NCI-H187 (cell line): Measurements from ENCODE around the gene KRTAP5-6.
A peak's percentile ranks its signal among the peaks of the same experiment; 100 is the strongest.
"Not testable (repeated sequence)": the region's sequence is repeated elsewhere in the genome, so short reads cannot be mapped to it uniquely, and the experiment has no call there.

Experiments
- DNase-seq, 2 experiments: peaks; one replicate each; lab custom pipeline; 2025; lab: John Stamatoyannopoulos, UW

Gene KRTAP5-6

DNA sequence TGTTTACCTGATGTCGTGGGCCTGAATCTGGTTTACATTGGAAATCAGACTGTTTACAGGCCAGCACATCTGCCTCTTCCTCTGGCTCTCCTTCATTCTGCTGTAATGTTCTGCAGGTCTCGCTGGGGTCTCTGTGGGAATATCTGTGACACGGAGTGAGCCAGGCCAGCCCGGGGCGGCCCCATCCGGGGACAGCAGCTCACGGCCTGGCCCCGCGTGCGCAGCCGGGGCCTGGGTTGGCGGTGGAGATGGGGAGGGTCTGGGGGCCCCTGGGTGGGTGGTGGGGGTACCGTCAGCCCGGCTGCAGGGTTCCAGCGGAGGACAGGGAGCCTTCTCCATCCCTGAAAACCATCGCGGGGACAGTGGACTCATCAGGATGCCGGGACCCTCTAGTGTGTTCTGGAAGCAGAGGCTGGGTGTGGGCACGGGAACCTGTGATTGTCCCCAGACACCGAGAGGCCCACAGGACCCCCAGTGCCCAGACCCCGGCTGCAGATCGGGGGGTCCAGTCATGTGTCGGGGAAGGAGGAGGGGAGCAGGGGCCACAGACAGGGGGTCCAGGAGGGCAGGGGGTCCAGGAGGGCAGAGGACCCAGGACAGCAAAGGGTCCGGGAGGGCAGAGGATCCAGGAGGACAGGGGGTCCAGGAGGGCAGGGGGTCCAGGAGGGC is 13.0 kb upstream of the KRTAP5-6 start:
- DNase-seq: not testable (repeated sequence)

DNA sequence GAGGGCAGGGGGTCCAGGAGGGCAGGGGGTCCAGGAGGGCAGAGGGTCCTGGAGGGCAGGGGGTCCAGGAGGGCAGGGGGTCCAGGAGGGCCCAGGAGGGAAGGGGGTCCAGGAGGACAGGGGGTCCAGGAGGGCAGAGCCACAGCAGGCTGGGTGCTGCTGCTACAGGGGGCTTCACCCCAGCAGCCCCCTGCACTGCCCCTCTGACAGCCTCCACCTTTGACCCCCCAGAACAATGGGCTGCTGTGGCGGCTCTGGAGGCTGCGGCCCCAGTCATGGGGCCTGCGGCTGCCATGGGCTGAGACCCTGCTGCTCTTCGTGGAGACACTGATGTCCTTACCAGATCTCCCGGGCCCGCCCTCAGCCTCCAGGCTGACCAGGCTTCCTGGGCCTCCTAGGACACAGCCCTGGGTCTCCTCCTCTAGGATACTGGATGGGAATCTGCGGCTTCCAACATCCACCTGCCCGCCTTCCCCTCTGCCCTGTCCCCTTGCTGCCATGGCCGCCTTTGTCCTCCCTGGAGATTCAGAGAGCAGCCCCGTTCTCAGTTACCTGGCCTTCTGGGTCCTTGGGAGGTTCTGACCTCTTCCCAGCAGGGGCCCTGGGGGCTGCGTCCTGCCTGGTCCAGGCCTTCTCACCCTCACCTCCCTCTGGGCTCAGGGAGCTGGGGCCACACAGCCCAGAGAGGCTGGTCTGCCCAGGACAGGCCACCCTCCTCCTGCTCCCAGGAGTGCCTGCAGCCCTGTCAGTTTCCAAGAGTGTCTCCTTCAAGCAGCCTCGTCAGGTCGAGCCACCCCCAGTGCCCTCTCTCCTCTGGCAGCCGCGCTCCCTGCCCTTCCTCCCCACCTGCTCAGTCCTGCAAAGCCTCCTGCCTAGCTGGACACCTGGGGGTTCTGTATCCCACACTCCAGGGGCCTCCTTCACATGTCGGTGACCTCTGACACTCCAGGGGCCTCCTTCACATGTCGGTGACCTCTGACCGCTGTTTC is 11.8 kb upstream of the KRTAP5-6 start:
- DNase-seq: not testable (repeated sequence)

DNA sequence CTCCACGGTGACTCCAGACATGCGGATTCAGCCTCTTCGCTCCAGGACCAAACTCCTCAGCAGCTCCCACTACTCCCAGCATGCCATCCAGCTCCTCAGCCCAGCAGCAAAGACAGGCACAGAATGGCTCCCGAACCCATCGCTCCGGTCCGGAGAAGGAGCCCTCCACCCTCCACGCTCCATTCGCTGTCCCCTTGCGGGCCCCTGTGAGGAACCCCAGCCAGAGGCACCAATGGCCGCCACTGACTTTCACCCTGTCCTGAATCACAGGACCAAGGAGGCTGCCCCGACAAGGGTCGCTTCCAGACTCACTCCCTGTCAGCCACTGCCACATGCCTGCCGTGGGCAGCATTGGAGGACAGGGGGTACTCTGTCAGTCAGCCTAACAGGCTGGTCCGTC is 10.8 kb upstream of the KRTAP5-6 start:
- DNase-seq: not testable (repeated sequence)

DNA sequence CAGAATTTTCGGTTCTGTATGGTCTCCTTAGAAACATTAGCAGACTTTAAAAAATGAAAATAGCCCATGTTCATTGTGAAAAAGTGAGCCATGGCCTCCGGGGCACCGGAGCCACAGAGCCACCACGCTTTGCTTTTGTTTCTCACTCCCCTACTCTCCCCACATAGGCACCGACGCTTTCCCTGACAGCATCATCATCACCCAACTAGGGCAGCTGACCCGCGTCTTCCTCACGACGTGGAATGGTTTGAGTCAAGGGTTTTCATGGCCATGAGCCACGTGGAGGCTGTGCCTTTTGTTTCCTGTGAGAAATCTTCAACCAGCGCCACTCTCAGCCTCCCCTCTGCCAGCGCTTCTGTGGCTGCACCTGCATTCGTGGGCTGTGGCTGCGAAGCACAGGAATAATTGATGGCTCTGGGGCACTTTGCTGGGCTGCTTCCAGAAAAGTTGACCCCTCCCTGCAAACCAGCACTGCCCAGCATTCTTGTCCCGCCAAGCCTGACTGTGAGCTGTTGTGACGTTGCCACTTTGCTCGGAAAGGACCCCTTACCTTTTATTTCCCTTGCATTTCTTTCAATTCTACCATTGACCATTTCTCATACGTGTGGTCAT is 8.6 kb upstream of the KRTAP5-6 start:
- not testable (repeated sequence) for DNase-seq

DNA sequence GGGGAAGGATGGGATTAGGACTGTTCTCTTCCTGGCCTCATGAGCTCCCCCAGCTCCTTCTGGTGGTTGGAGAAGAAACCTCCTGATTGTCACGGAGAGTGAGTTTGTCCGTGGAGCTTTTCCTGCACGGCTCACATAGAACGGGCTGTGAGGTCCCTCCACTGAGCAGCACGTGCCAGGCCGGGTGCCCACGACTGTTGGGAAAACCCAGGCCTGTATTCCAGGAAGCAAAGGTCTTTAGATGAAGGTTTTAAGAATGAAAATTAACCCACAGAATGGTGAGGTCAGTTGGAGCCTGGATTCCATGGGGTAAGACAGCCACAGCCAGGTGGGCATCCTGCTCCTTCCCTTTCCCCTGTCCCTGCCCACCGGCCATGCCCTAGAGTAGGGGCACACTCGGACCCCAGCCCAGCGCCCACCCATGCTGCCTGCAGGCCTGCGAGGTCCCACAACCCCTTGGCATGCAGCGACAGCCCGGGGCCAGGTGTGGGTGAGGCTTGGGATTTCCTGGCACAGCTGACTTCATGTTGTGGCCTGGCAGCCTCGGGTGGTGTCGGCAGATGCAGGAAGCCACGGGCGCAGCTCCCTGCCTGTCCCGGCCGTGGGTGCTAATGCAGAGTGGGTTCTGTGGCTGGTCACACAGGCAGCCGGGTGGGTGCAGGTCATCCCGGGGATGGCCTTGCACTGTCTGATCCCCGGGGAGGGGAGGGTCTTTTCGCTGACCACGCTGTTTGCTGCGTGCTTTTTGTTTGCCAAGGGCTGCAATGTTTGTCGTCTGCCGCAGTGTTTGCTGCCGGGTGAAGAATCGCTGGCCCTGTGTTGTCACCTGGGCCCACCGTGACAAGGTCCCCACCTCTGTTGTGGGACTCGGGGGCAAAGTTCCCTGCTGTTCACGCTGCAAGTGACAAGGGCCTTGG is 7.5 kb upstream of the KRTAP5-6 start:
- not testable (repeated sequence) for DNase-seq

DNA sequence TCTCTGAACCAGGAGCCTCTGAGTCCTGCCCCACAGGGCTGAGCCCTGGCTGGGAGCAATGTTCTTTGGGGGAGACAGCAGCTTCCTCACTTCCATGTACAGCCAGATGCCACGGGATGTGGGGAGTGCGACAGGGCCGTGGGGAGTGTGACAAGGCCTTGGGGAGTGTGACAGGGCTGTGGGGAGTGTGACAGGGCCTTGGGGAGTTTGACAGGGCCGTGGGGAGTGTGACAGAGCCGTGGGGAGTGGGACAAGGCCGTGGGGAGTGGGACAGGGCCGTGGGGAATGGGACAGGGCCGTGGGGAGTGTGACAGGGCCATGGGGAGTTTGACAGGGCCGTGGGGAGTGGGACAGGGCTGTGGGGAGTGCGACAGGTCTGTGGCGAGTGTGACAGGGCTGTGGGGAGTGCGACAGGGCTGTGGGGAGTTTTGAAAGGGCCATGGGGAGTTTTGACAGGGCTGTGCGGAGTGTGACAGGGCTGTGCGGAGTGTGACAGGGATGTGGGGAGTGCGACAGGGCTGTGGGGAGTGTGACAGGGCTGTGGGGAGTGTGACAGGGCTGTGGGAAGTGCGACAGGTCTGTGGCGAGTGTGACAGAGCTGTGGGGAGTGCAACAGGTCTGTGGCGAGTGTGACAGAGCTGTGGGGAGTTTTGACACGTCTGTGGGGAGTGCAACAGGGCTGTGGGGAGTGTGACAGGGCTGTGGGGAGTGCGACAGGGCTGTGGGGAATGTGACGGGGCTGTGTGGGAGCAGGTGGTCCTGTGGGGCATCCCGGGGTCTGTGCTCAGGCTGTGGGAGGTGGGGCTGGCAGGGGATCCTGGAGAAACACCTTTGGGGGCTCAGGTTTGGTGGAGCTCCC is 6.6 kb upstream of the KRTAP5-6 start:
- DNase-seq: no peak

DNA sequence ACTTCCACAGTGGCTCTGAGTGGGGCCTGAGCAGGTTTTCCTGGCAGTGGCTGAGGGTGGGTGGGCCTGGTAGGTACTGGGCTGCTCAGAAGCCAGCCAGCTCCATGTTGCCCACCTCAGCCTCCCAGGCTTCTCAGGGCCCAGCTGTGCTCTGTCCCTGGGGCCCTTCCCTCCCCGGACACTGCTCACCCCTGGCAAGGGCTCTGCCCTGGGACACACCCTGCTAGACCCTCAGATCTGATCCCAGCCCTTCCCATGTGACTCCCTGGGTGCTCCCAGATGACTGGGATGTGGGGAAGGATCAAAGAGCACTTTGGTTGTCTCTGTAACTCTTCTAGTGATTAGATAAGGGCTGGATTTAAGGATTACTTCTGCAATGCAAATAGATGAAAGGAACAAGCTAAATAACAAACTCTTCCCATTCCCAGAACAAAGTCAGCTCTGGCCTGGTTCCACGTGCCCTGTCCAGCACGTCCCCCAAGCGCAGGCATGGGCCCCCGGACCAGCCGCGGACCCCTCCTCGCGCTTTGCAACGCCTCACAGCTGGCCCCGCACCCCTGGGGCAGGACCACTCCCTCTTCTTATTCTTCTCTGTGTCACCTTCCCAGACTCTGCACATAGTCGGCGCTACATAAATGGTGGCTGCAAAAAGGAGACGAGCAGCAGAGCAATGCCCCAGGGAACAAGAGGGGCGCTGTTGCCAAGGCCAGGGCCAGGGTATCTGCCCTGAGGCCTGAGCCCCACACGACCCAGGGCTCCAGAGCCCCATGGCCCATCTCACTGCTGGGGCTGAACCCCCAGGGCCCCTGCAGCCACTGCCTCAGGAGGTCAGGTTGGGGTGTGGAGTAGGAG is 5.7 kb upstream of the KRTAP5-6 start:
- no peak for DNase-seq

DNA sequence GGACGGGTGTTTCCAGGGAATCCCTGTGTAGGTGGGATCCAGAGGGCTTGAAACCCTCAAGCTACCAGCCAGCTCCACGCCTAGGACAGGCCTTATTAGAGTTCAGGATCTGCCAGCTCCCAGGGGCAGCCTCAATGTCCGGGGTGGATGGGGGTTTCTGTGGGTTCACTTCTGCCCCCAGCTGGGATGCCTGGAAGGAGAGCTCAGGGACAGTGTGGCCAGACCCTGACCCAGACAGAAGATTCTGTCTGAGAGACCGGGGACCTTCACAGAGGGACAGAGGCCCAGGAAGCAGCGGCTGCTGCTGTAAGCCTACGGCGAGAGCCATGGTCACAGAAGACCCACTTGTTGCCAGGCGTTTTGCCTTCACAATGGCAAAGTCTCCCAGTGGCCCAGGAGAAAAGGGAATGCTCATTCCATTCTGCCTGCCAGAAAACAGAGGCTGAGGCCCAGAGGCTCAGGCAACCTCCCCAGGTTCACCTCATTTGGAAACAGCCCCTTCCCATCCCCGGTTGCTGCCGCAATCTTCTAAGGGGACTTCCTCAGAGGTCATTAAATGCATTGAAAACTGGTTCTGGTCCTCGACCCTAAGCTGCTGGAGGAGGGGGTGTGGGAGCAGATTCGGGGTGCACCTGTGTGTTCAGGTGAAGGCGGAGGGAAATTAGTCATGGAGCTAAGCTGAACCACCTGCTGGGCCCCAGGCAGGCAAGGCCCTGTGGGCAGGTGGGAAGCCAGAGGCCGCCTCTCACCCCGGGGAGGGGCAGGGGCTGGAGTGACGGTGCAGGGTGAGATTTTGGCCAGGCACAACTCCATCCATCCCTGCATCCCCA is 4.9 kb upstream of the KRTAP5-6 start:
- DNase-seq: no peak

DNA sequence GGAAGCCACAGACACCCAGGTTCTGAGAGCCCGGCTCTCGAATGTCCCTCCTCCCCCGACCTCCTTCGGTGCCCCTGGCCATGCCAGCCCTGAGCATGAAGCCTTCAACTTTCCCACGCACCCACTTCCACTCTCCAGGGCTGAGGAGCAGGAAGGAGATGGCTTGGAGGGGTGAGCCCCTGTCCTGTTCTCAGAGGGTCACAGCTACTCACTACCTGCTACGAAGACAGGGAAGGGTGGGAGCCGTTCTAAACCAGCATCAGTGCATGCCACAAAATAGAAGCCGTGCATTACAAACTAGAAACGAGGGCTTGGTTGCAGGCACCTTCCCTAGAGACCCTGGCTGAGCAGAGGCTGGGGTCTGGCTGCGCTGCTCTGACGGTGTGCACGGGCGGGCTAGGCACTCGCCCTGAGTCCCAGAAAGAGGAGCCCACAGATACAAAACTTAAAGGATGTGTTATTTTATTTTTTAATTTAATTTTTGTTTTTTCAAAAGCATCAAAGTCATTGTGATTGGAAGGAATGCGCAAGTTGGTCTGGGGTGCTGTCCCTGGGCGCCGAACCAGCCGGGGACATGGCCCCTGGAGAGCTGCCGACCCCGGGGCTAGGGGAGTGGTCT is 4.2 kb upstream of the KRTAP5-6 start:
- no peak for DNase-seq

DNA sequence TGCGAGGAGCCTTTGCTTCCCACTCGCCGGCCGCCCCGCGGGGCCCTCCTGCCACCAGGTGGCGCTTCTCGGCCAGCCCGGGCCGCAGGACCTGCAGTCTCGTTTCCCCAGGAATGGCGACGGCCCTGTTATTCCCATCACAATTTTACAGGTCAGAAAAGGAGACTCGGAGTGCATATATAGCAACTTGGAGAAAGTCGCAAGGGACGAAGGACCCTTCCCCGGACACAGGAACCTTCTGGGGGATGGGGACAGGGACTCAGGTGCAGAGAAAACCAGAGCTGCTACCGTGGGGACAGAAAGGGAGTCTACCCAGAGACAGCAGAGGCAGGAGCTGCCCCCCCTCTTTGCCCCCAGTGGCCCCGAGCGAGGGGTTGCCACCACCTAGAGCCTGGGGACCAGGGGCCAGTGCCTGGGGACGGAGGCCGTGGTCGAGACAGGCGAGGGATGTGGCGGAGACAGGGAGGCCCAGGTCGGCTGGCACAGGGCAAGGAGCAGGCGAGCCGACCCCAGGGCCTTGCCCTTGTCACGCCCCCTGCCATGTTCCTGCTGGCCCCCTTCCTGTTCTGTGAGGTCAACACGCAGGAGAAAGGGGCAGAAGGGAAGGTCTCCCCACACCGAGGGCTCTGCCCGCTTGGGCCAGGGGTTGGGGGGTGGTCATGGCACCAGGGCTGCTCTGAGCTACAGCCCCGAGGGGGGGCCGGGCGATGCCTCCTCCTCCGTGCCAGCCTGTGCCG is 3.5 kb upstream of the KRTAP5-6 start:
- DNase-seq: peak; percentile 37 to 38

DNA sequence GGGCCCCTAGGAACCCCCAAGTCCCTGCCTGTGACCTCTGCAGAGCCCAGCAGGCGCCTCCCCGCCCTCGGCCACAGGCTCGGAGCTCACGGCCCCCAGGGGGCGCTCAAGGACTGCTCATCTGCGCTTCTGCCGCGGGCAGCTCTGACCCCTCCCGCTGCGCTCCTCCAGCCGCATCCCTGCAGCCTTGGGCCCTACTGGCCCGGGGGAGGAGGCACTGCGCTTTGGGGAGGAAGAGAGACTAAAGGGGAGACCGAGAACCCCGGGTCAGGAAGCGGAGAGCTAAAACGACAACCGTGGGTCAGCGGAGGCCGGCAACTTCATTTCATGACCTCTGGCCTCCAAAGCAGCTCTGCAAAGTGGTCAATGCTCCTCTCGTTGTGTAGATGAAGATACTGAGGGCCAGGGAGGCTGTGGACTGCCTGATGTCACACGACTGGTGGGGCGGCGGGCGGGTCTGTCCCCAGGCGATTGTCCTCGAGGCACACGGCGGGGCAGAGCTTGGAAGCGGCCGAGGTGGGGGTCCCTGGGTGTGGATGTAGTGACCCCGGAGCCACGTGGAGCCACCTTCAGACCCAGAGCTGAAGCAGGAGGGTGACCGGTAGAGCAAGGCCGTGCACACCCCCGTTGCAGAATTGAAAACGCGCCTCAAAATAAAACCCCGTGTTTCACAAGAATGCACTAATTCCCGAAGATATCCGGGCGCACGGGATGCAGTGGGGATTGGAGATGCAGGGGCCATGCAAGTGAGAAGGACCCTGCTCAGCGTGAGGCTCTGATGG is 2.7 kb upstream of the KRTAP5-6 start:
- peak; percentile 51 to 70 for DNase-seq

DNA sequence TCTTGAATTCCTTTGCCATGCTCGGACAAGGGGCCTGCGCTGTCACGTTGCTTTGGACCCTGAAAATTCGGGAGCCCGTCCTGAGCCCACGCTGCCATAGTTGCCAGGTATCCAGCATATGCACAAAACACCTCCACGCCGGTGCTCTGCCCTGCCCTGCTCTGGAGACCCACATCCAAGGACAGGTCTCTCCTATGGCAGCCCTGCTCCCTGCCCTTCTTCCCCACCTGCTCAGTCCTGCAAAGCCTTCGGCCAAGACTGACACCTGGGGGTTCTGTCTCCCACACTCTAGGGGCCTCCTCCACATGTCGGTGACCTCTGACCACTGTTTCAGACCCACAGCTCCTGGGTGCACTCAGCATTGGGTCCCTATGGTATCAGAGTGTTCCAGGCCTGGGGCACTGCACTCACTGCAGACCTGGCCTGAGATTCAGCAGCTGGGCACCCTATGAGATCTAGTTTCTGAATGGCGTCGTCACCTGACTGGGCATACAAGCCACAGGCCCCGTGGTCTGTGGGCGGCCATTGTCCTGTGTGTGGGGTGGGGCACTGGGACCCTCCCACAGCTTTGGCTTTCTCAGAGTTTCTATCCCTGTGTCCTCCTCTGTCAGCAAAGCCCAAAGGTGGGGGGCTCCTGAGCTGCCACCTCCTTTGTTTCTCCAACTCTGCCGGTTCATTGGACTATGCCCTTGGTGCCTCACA is 2.0 kb upstream of the KRTAP5-6 start:
- DNase-seq: no peak

DNA sequence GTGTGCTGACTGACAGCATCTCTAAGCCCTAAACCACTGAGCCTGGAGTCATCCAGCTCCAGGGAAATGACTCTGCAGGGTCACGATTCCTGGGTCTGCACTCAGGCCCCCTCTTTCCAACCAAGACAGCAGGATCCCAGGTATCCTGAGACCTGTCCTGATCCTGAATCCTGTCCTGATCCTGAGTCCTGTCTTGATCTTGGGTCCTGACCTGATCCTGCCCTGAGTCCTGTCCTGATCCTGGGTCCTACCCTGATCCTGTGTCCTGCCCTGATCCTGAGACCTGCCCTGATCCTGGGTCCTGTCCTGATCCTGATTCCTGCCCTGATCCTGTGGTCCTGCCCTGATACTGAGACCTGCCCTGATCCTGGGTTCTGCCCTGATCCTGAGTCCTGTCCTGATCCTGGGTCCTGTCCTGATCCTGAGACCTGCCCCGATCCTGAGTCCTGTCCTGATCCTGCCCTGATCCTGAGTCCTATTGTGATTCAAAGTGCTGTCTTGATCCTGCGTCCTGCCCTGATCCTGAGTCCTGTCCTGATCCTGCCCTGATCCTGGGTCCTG is 1.4 kb upstream of the KRTAP5-6 start:
- no peak for DNase-seq

DNA sequence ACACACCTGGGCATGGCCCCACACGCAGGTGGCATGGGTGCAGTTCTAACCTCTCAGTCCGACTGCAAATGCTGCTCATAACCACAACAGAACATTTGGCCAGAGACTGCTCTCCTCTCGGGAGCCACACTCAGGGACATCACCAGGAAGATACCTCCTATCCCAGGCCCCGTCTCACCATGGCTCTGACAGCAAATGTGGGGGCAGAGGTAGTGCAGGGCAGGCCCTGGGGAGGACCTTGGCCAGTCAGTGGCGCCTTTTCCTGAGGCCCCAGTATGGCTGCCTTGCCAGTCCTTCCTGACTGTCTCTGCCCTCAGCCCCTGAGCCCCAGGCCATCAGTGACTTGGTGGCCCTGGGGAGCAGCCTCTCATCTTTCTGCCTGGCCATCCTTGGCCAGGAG is 2.8 kb downstream of the KRTAP5-6 start:
- DNase-seq: no peak

DNA sequence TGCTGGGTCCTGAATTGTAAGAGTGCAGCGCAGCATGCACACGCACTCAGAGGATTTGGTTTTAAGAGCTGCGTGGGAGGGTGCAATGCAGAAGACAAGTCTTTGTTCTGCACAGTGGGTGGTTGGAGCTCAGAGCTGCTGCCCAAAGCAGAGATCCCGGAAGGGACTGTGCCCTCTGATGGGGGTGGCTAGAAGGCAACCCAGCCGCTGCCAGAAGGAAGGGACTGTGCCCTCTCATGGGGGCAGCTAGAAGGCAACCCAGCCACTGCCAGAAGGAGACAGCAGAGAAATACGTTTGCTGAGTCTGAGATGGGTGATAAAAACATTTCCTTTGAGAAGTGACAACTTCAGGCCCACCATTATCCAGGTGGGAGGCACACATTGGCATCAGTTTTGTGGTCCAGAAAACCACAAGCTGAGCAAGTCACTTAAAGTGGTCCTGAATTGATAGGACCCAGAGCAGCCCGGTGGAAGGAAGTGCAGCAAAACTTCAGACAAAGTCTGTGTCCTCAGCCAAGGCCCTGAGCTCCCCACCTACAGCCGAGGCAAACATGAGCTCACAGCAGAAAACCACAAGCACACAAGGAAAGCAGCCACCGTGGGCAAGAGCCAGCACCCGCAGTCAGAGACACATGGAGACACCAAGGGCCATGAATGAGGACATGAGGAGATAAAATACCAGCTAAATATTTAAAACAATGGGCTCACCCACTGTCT is 4.3 kb downstream of the KRTAP5-6 start:
- DNase-seq: no peak
